Effector CD4-positive, alpha-beta T cell (primary cell): ENCODE data around the gene COPB1.
"Not testable (repeated sequence)": the region's sequence is repeated elsewhere in the genome, so short reads cannot be mapped to it uniquely, and the experiment has no call there.

ENCODE experiments used
- DNase-seq: peaks from one replicate; pipeline ENCODE4 v3.0.0-alpha.2; 2020
- total RNA-seq: gene quantifications from one replicate; lab custom pipeline; 2026; lab: John Stamatoyannopoulos, UW

COPB1 gene
- 98.5 reads per million, percentile 82 among the genes with 10 or more reads in this experiment for total RNA-seq

- DNase-seq, result peak; percentile 91
Observed at GRCh38 chr11:14499560-14500180, at the start of gene COPB1. TSS of gene COPB1 (minus strand) at chr11:14499811. CDS start at chr11:14498928, 883 bp downstream.

GRCh38 chr11:14547440-14547839, 47.8 kb upstream of the COPB1 start:
- no peak for DNase-seq

GRCh38 chr11:14546672-14547071, 47.1 kb upstream of the COPB1 start:
- no peak for DNase-seq

GRCh38 chr11:14544611-14545010, 45.0 kb upstream of the COPB1 start:
- no peak for DNase-seq

- no peak for DNase-seq
Observed at GRCh38 chr11:14543260-14543659, 43.6 kb upstream of the COPB1 start.

GRCh38 chr11:14542324-14542723, 42.7 kb upstream of the COPB1 start:
- DNase-seq, result no peak

- no peak for DNase-seq
Observed at GRCh38 chr11:14541192-14541947, 41.8 kb upstream of the COPB1 start.

GRCh38 chr11:14539982-14540421, 40.4 kb upstream of the COPB1 start:
- DNase-seq, result no peak

- DNase-seq, result no peak
Observed at GRCh38 chr11:14538926-14539554, 39.4 kb upstream of the COPB1 start.

GRCh38 chr11:14538271-14538925, 38.8 kb upstream of the COPB1 start:
- no peak for DNase-seq

- DNase-seq, result peak; percentile 19
Observed at GRCh38 chr11:14537134-14537599, 37.6 kb upstream of the COPB1 start.

- not testable (repeated sequence) for DNase-seq
Observed at GRCh38 chr11:14535166-14535565, 35.6 kb upstream of the COPB1 start.

- no peak for DNase-seq
Observed at GRCh38 chr11:14529951-14530350, 30.3 kb upstream of the COPB1 start.

GRCh38 chr11:14529321-14529720, 29.7 kb upstream of the COPB1 start:
- no peak for DNase-seq

GRCh38 chr11:14522801-14523200, 23.2 kb upstream of the COPB1 start:
- DNase-seq, result no peak

- DNase-seq, result no peak
Observed at GRCh38 chr11:14522245-14522644, 22.6 kb upstream of the COPB1 start.

- DNase-seq, result no peak
Observed at GRCh38 chr11:14520747-14521151, 21.1 kb upstream of the COPB1 start.

GRCh38 chr11:14519917-14520746, 20.5 kb upstream of the COPB1 start, which contains the start of gene PSMA1:
TSS of gene PSMA1 (minus strand) at chr11:14520386. CDS start at chr11:14520299, 87 bp downstream.
- DNase-seq, result peak; percentile 88

- DNase-seq, result no peak
Observed at GRCh38 chr11:14519597-14519916, 19.9 kb upstream of the COPB1 start.

GRCh38 chr11:14518820-14519219, 19.2 kb upstream of the COPB1 start:
- DNase-seq, result no peak

- DNase-seq, result no peak
Observed at GRCh38 chr11:14513800-14514199, 14.2 kb upstream of the COPB1 start.

- no peak for DNase-seq
Observed at GRCh38 chr11:14506532-14506931, 6.9 kb upstream of the COPB1 start.
